Brain pericyte (primary cell): Measurements from ENCODE around the gene SLIT3.

ENCODE experiments used
- DNase-seq: peaks from one replicate; pipeline ENCODE4 v3.0.0-alpha.2; 2012; ENCODE audit warnings: low read depth, low spot score

SLIT3 gene

DNA sequence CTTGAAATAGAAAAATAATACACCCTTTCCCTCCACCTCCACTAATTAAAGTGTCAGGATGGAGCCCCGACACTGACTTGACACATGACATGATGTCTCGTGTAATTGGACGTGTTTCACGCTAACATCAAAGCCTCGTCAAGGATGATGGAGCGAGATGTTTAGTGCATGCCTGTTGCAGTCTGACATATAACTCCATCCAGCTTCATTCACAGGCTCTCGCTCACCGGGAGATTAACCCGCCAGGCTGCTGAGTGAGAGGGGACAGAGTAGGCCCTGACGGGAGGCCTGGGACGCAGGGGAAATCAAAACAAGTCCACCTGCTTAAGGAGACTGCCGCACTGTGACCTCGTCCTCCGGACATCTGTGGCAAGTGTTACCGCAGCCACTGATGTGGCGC lies 263.5 kb downstream of the SLIT3 start:
- no peak for DNase-seq

- DNase-seq, result no peak
These were observed 264.7 kb downstream of the SLIT3 start for GRCh38 chr5:169036079-169036805.

GRCh38 chr5:169029661-169030274 lies 271.2 kb downstream of the SLIT3 start:
- no peak for DNase-seq

DNA sequence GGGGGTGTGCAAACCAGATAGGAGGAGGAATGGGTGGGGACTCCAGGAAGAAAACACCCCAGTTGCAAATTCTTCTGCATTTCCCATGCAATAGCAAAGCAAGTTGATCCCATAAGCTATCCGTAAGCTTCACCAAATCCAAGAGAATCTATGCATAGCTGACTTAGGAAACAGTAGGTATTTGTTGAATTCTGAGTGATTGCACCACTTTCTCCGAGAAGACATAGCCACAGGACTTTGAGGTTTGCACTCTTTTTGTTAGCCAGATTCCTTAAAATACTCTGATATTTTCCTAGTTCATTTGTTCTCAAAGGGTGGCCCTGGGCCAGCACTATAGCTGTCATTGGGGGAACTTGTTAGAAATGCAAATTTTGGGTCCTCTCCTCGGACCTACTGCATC lies 271.9 kb downstream of the SLIT3 start:
- no peak for DNase-seq

- DNase-seq, result no peak
These were observed 273.4 kb downstream of the SLIT3 start for GRCh38 chr5:169027501-169028061.

DNA sequence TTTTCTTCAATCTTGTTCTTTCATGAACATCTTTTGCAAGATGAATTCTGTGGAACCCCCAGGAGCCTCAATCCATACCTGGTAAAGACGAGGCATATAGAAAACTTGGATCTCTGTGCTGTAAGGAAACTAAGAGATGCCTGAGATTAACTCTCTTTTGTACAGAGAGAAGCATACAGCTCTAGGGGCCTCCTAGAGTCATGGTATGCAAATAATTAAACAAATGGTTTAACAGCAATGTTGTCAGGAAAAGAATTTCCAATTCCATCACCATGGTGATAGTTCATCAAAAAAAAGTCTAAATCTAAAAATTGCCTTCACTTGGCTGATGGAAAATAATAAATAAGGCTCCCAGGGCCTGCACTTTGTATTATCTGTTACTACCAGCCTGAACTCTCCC lies 275.4 kb downstream of the SLIT3 start:
- no peak for DNase-seq

- DNase-seq, result no peak
These were observed 276.5 kb downstream of the SLIT3 start for GRCh38 chr5:169024421-169024820.

DNA sequence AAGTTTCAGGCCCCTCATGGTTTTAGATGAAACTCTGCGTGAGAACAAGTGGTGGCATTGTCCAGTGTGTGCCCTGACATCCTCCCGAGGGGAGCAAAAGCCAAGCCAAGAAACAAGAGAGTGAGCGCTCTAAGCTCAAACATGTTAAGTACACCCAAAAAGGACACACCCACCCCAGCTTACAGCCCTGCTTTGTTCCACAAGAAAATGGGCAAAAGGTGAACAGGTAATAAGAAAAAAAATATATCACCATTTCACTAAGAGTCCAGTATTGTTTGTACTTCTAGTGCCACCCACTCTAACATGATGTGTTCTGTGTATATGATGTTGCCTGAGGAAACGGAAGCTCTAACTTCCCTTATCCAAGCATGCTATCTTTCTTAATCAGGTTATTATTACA lies 278.2 kb downstream of the SLIT3 start:
- no peak for DNase-seq

GRCh38 chr5:169020102-169020501 lies 280.8 kb downstream of the SLIT3 start:
- no peak for DNase-seq

DNA sequence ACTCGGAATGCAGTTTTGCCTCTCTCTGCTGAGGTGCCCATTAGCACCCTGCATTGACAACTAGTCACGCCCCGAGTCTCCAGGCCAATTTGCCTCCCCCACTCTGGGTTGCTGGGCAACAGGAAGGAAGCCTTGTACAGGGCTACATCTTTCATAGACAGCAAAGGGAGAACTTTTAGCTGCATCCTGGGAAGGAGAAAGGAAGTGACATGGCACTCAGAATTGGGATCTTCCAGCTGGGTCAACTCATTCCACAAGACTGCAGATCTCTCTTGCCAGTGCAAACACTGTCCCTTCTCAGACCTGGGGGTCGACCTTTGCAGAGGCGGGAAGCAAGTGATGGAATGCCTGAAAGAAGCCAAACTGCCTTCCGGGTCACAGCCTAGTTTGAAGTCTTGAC lies 282.0 kb downstream of the SLIT3 start:
- no peak for DNase-seq

- DNase-seq, result no peak
These were observed 284.9 kb downstream of the SLIT3 start for GRCh38 chr5:169015991-169016390.

DNA sequence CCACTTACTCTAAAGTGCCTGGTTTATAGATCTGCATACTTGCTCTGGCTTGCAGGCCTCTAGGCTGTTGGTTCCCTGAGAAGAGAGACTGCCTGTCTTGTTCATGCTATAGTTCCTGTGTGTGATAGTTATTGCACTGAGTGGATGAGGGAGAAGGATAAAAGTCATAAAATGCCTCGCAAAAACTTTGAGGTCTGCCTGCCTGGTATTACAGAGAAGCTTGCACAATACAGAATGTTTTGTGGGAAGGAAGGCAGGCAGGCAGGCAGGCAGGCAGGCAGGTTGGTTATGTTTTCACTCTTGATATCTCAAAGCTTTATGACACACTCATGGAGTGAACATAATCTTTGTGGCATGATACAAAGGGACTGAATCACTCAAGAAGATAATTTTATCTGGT lies 287.1 kb downstream of the SLIT3 start:
- no peak for DNase-seq

DNA sequence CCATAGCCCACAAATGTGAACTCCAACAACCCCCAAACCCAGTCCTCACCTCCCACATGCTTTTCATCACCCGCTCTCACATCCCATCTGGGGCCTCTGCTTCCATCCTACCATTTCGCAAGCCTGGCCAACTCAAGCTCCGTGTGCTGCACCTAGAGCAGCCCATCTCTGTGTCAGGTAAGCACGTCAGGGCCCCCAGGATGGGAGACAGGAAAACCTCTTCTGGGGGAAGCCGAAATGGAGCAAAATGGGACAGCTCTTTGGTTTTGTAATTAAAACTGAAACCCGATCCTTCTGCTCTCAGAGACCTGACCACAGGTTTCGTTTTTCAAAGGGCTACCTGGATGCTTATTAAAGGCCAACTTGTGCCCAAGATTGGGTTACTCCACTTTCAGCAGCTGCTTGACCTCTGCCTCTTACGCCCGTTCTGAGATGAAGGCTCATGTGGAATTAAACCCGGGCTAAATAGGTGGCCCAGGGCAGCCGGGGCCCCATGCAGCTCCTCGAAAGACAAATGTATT lies 287.7 kb downstream of the SLIT3 start:
- DNase-seq, result no peak

- no peak for DNase-seq
These were observed 288.5 kb downstream of the SLIT3 start for GRCh38 chr5:169012450-169012849.

DNA sequence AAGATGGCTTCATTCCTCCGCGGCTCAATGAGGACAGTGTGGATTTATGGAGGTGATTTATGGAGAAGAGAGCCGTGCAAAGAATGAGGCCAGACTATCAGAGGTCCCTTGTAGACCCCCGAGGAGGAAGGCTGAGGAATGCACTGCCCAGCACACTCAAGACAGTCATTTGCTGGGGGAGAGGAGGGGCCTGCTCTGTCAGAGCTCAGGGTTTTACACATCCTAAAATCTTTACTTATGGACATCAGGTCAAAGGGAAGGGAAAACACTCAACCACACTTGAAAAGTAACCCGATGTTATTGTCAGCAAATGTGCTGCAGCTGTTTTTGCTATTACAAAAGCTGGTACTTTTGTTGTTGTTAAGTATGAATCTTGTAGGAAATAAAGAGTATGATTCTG lies 289.5 kb downstream of the SLIT3 start:
- DNase-seq, result no peak

DNA sequence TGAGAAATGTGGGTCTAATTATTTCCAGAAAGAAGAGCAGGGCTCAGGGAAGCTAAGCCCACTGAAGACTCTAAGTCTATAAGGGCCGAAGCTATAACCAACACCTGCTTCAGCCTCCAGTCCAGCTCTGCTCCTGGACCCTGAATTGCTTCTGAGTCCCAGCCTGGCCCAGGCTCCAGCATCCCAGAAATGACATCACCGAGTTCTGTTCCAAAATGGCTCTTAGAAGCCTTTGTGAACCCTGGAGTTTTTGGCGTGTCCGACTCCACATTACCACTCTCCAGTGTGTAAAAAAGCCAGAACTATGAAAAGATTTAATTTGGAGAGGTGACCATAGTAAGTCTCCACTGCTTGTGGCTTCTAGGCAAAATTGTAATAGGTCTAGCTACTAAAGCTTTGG lies 289.9 kb downstream of the SLIT3 start:
- no peak for DNase-seq

DNA sequence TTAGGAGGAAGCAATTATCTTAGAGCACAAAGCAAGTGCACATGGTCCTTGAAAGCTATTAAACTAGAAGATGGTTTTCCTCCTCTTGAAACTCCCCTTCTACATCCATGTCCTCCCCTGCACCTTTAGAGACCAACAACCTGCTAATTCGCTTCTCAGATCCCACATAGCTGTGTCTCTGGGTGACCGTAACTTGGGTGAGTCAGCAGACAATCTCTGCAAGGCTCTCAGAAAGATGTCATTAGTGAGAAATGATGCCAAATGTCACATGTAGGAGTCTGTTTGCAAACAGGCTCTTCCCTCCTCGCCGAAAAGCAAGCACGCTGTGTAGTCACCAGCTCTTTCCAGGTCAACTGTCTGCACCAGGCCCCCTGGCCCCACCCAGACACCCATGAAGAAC lies 291.8 kb downstream of the SLIT3 start:
- DNase-seq, result no peak

GRCh38 chr5:169006842-169007790 lies 293.8 kb downstream of the SLIT3 start:
- DNase-seq, result no peak

GRCh38 chr5:169004551-169004950 lies 296.4 kb downstream of the SLIT3 start:
- no peak for DNase-seq

GRCh38 chr5:169003721-169004541 lies 297.0 kb downstream of the SLIT3 start:
- DNase-seq, result no peak

DNA sequence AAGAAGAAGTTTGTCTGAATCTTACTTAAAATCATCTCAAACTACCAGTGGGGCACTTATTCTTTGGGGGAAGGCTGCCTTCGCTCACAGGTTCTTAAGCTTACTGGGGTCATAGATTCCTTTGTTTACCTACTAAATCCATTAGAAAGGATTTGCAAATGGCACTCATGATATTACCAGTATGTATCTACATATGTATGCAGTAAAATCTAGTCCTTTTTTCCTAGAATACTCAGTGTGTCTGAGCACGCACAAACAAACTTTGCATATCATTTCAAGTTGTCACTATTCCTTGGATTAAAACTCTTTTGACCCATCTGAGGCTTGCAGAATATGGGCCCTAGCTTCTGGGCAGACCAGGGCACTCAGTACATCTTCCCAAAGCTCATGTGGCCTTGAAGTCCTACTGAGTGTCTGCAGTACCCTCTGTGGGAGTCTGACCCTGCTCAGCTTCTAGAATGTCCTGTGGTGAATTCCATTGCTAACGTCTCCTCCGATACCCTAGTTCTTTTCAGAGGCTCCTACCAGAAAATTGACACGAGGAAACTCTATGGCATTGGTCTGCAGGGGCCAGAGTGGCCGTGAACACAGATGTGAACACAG lies 297.9 kb downstream of the SLIT3 start:
- no peak for DNase-seq
